Vagina (tissue), 2 donors: ENCODE results near the gene RITA1. TPM values are rescaled to one million over a fixed set of nuclear protein-coding genes. Genes with fewer than 3 reads are reported as not detected.

Experiments used
- DNase-seq, 2 donors: peaks; one replicate each; pipeline ENCODE4 v3.0.0-alpha.2; 2017; ENCODE audit errors: extremely low spot score in 2 of 2
- H3K27ac ChIP-seq: fragments of 200-600 bp; sonication (generic); one replicate; pipeline ENCODE4 v1.5.1; 2019
- H3K27me3 ChIP-seq: fragments of 200-600 bp; sonication (generic); one replicate; pipeline ENCODE4 v1.5.1; 2019
- H3K36me3 ChIP-seq, 2 donors: fragments of 200-600 bp; sonication (generic); one replicate each; pipeline ENCODE4 v1.5.1; 2017 to 2019
- H3K4me1 ChIP-seq: fragments of 200-600 bp; sonication (generic); one replicate; pipeline ENCODE4 v1.5.1; 2019
- H3K4me3 ChIP-seq, 2 donors: fragments of 200-600 bp; sonication (generic); 1 replicate in 1 of 2; 2 replicates in 1 of 2; pipeline ENCODE4 v1.5.1; 2016 to 2019
- H3K9me3 ChIP-seq: fragments of 200-600 bp; sonication (generic); one replicate; pipeline ENCODE4 v1.5.1; 2019
- CTCF ChIP-seq, 3 experiments: fragments of 450-650 bp in 2 of 3; fragments of 200-600 bp in 1 of 3; sonication (generic) in 1 of 3; IDR thresholded peaks; one replicate each; pipeline ENCODE4 v1.5.1; 2017 to 2019; ENCODE audit warnings: antibody characterized with exemption in 3 of 3, mild to moderate bottlenecking in 2 of 3, moderate library complexity in 2 of 3
- POLR2A ChIP-seq, 2 donors: fragments of 450-650 bp; IDR thresholded peaks; one replicate each; pipeline ENCODE4 v1.6.1; 2017; ENCODE audit warnings: antibody characterized with exemption in 2 of 2, mild to moderate bottlenecking in 2 of 2, moderate library complexity in 2 of 2
- POLR2AphosphoS5 ChIP-seq, 2 donors: sonication (generic); formaldehyde crosslinking; IDR thresholded peaks; one replicate each; pipeline ENCODE4 v1.9.0; 2017; ENCODE audit warnings: antibody characterized with exemption in 2 of 2, mild to moderate bottlenecking in 2 of 2, low read depth in 1 of 2; ENCODE audit not compliant: insufficient read depth in 1 of 2
- intact Hi-C: fragments of 100-400 bp; cut with DNase I; formaldehyde crosslinking; loops from one replicate; pipeline ENCODE4 v1.15.1; 2023
- total RNA-seq: library from RNA; depleted of rRNA; stranded (reverse); fragments of >200 nt; gene quantifications from one replicate; pipeline ENCODE4 v1.2.3, GENCODE V29; 2016

RITA1 gene
- total RNA-seq, 1 donor from 2014 or later, result 14.5 TPM

GRCh38 chr12:113232089-113232839, 46.7 kb downstream of the RITA1 start:
- H3K27ac ChIP-seq, result no peak overlapping the region
- H3K9me3 ChIP-seq, result no peaks in the 10 kb centered on the region
- peaks cover 0 to 51% of the 10 kb centered on the region in 2 donors for H3K36me3 ChIP-seq
- H3K4me1 ChIP-seq, result peaks cover 42% of the 10 kb centered on the region
- no peak for DNase-seq
- H3K27me3 ChIP-seq, result no peaks in the 10 kb centered on the region
- TF ChIP-seq CTCF (IDR thresholded peaks at IDR 0.05), result no peak
- no peak for TF ChIP-seq POLR2A (IDR thresholded peaks at IDR 0.05)
- no peak for TF ChIP-seq POLR2AphosphoS5 (IDR thresholded peaks at IDR 0.05; ENCODE audit: insufficient read depth in 1 of 2, low read depth in 1 of 2)
- H3K4me3 ChIP-seq, result no peak overlapping the region
- intact Hi-C loops, result no loop called here

- TF ChIP-seq POLR2A (IDR thresholded peaks at IDR 0.05) (no peak), POLR2AphosphoS5 (IDR thresholded peaks at IDR 0.05; ENCODE audit: insufficient read depth in 1 of 2, low read depth in 1 of 2) (peak in 1 of 2 donors; percentile 22), CTCF (IDR thresholded peaks at IDR 0.05) (no peak)
- DNase-seq, result no peak
- H3K4me3 ChIP-seq, result no peak overlapping the region
- H3K27me3 ChIP-seq, result no peaks in the 10 kb centered on the region
- H3K27ac ChIP-seq, result no peak overlapping the region
- peaks cover 0 to 44% of the 10 kb centered on the region in 2 donors for H3K36me3 ChIP-seq
- H3K4me1 ChIP-seq, result peaks cover 45% of the 10 kb centered on the region
- intact Hi-C loops, result no loop called here
- H3K9me3 ChIP-seq, result no peaks in the 10 kb centered on the region
Observed at GRCh38 chr12:113232840-113233585, 47.5 kb downstream of the RITA1 start.

- no peak for TF ChIP-seq POLR2A (IDR thresholded peaks at IDR 0.05)
- TF ChIP-seq CTCF (IDR thresholded peaks at IDR 0.05), result no peak
- TF ChIP-seq POLR2AphosphoS5 (IDR thresholded peaks at IDR 0.05; ENCODE audit: insufficient read depth in 1 of 2, low read depth in 1 of 2), result no peak
- H3K9me3 ChIP-seq, result no peaks in the 10 kb centered on the region
- H3K36me3 ChIP-seq, result peaks cover 0 to 41% of the 10 kb centered on the region in 2 donors
- H3K27ac ChIP-seq, result no peak overlapping the region
- no peaks in the 10 kb centered on the region for H3K27me3 ChIP-seq
- H3K4me3 ChIP-seq, result no peak overlapping the region
- DNase-seq, result no peak
- intact Hi-C loops, result loop anchor here (1.0 kb wide), 1 partner anchor 31 kb away; no protein-coding TSS in a partner anchor
- peaks cover 54% of the 10 kb centered on the region for H3K4me1 ChIP-seq
Observed at GRCh38 chr12:113233967-113234366, 48.4 kb downstream of the RITA1 start.

- H3K36me3 ChIP-seq, result peaks cover 0 to 41% of the 10 kb centered on the region in 2 donors
- H3K27ac ChIP-seq, result no peak overlapping the region
Observed at GRCh38 chr12:113234483-113234882, 49.0 kb downstream of the RITA1 start.

More at GRCh38 chr12:113234483-113234882, 49.0 kb downstream of the RITA1 start:
- Histone ChIP-seq H3K4me3 (no peak overlapping the region), H3K9me3 (no peaks in the 10 kb centered on the region), H3K27me3 (no peaks in the 10 kb centered on the region), H3K4me1 (peaks cover 55% of the 10 kb centered on the region)
- intact Hi-C loops, result loop anchor here (1.0 kb wide), 1 partner anchor 31 kb away; no protein-coding TSS in a partner anchor
- TF ChIP-seq POLR2A (IDR thresholded peaks at IDR 0.05), result no peak
- no peak for TF ChIP-seq CTCF (IDR thresholded peaks at IDR 0.05)
- no peak for TF ChIP-seq POLR2AphosphoS5 (IDR thresholded peaks at IDR 0.05; ENCODE audit: insufficient read depth in 1 of 2, low read depth in 1 of 2)
- no peak for DNase-seq
